Stimulated activated CD4-positive, alpha-beta T cell treated with anti-CD3 and anti-CD28 coated beads, Interleukin-2, amount 100 ng/mL, for 48 hours (primary cell): ENCODE results near the gene TRPM3.
"Not testable (repeated sequence)": the region's sequence is repeated elsewhere in the genome, so short reads cannot be mapped to it uniquely, and the experiment has no call there.

ENCODE experiments used
- DNase-seq, 2 donors: peaks; one replicate each; pipeline ENCODE4 v3.0.0-alpha.2; 2020

The TRPM3 gene

DNA sequence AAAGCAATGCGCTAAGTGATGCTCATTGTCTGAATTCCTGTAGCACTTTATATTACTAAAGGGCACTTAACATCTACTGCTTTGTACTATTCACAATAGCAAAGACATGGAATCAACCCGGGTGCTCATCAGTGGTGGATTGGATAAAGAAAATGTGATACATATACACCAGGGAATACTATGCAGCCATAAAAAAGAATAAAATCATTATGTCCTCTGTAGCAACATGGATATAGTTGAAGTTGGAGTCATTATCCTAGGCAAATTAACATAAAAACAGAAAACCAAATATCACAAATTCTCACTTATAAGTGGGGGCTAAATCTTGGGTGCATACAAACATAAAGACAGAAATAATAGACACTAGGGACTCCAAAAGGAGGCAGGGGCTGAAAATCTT lies 308.3 kb downstream of the TRPM3 start:
- no peak for DNase-seq

DNA sequence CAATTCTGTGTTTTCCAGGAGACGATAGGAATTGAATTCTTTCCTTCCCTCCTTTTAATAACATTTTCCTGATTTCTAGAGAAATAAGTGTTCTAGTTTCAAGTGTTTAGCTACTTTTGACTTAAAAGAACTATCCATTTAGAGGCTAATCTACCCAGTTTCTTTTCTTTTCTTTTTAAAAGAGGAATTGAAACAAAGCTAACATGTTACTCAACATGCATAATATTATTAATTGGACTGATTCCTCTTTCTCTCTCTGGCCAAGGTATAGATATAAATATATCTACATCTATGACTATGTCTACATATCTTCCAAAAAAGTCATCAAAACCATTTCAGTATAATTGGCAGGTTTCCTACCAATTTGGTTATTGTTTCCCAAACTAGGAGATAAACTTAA lies 309.8 kb downstream of the TRPM3 start:
- no peak for DNase-seq

DNA sequence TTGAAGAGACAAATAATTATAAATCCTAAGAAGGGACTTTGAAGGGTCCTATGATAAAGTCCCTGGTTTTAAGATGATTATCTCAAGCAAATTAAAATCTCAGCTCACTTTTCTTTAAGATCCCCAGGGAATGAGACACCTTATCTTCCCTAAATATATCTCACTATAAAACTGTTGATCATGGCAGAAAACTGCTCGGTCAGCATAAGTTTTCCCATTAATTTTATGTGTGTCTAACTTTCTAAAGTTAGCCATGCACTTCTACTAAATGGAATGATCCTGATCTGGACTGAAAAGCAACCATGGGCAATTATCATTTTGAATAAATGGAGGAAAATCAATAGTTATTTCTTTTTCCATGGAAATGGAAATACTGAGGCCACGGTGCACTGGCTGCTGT lies 314.5 kb downstream of the TRPM3 start:
- DNase-seq = no peak

DNA sequence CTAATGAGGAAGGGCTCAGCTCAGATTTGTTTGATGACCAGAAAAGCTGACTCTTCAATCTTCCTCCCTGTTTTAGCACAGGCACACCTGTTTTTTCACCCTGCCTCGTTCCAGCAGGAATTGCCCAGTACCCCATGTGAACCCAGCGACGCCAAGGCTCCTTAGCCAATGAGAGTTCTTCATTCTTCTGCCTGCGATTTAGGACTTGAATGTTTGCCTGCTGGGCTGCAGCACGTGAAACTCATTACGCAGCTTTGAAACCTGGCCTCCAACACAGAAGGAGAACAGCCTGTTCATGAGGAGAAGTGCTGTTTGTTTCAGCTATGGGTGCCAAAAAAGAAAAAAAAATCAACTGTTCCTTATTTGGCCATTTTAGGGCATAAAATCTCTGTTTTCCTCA lies 315.5 kb downstream of the TRPM3 start:
- no peak for DNase-seq

DNA sequence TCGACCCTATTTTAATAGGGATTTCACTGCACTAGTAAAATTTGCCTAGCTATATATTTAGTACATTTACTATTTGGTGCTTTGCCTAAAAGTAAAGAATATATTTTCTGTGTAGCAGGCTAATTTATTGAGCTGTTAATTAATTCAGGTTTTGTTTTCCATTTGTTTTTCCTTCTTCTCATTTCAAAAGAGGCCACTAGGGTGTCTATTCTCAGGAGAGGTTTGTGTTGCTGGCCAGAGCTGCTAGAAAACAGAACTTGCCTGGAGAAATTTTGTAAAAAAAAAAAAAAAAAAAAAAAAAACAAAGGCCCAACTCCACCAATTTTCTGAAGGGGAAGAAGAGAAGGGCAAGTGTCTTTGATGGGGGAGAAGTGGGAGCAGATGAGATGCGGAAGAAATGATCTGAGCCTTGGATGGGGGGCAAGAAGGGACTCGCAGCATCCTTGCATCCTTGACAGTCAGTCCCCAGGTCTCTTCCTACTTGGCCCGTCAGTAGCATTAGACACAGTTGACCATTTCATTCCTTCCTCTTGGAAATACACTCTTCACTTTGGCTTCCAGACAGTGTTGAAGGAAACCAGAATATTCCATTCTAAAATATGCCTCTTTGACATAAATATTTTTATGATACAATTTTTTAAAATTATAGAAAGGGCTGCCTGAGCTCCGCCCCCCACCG lies 318.5 kb downstream of the TRPM3 start:
- no peak for DNase-seq

DNA sequence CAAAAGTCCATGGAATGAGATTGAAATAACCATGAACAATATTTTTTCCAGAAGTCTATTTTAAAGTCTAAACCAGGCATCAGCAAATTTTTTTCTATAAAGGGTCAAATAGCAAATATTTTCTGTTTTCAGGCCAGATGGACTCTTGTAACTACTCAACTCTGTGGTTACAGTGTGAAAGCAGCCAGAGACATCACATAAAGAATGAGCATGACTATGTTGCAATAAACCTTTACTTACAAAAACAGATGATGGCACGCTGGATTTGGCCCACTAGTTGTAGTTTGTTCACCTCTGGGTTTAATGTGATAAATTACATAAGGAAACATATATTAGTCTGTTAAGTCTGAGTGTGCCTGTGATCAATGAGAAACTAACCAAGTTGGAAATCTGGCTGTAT lies 319.2 kb downstream of the TRPM3 start:
- no peak for DNase-seq

DNA sequence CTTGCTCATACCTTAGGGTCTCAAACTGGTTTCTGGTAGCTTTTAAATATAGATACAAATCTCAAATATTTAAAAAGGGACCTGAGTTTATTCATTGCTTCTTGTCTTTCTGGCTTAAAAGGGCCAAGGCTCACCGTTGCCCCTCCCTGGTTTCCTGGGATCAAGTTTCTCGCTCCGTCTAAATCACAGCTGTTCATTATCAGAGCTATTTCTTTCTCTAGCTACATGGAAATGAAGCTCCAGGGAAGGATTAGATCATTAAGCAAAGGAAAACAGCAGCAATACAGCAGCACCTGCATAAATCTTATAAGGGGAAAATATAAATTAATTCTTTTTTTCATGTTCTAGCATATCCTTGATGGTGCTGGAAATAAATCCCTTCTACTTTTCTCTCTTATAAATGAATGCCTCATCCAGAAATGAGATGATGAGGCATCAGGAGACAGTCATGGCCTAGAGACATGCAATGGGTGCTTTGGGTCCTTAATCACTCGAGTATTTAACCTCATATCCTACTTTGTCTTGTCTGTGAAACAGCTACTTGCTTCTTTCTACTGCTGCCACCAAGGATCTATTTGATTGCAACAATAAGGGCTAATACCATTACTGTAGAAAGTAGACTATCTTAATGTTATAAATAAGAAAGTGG lies 320.1 kb downstream of the TRPM3 start:
- DNase-seq = no peak

DNA sequence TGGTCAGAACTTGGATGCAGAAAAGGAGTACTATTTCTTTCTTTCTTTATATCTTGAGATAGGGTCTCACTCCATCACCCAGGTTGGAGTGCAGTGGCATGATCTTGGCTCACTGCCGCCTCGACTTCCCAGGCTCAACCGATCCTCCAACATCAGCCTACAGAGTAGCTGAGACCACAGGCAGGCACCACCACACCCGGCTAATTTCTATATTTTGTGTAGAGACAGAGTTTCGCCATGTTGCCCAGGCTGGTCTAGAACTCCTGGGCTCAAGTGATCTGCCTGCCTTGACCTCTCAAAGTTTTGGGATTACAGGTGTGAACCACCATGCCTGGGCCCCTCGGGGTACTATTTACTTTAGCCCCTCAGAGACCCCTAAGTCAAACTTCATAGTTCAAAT lies 323.4 kb downstream of the TRPM3 start:
- no peak for DNase-seq

DNA sequence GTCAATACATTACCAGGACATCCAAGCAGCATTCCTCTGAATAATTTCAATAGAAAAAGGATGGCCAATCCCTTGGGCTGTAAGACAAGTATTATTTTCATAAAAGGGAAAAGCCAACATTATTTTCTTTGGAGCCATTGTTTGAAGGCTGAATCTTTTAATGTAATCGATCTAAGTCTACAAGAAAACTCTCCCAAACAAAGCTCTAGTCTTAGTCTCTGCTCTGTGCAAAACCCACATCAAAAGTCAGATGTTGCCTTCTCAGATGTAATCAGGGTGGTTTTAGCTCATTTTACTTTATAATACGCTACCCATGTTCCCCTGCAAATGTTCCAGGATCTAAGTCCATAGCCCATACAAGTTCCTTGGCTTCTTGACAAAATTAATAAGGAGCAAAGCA lies 325.6 kb downstream of the TRPM3 start:
- no peak for DNase-seq

DNA sequence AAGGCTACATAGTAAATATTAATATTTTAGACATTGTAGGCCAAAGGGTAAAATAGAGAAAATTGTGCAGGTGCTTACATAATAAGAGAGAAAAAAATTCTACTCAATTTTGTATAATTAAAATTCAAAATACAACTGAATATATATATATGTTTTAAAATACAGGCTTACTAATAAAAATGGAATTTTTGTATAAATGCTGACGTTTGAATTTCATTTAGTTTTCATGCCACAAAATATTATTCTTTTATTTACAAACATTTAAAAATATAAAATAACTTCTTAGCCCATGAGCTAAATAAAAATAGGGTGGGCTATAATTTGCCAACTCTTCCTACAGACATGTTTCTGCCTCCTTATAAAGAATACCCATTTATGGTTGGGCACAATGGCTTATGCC lies 328.6 kb downstream of the TRPM3 start:
- DNase-seq = no peak

DNA sequence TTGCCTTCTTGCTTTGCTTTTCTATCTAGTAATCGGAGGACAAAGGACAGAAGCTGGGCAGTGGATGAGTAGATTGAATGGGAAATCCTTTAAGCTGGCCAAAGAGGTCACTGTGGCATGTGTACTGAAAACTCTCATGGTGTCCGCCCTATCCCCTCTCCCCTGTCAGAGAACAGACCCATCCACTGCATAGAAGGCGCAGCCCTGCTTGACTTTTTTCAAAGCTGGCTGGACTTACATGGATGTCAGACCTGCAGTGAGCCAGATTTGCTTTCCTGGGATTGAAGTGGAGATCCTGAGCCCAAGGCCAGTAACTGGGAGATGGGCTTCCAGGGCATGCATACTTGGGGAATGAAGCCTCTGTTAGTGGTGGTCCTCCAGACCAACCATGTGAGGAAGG lies 329.5 kb downstream of the TRPM3 start:
- DNase-seq = no peak

DNA sequence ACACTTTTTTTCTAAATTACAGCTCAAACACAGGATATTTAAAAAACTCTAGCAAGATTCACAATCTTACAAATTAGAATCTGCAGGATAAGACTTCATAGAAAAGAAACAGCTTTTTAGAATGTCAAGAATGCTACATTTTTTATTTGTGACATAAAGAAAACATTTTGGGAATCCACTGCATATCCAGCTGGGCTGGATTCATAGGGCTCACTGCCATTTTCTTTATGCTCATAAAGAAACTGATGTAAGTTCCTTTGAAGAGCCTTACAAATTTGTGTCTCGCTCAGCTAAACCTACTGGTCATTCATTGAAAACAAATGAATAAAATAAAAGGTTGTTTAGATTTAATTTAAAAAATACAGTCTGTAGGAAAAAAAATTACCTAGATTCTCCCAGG lies 332.3 kb downstream of the TRPM3 start:
- DNase-seq = no peak

DNA sequence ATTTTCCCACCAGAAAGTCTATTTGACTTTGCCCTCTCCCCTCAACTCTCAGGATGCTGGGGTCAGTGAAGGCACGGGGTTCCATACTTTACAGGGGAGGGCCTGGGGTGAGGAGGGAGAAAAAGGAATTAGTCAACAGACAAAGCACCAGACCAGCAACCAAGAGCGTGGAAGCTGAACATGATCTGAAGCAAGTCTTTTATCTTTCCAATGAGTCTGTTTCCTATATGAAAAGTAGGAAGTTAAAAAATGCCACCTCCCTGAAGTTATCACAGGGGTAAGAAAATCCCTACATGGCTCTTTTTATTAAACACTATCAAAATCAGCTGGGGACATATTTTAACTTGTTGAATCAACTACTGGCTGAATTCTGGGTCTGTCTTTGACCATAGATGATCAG lies 337.0 kb downstream of the TRPM3 start:
- DNase-seq = no peak

DNA sequence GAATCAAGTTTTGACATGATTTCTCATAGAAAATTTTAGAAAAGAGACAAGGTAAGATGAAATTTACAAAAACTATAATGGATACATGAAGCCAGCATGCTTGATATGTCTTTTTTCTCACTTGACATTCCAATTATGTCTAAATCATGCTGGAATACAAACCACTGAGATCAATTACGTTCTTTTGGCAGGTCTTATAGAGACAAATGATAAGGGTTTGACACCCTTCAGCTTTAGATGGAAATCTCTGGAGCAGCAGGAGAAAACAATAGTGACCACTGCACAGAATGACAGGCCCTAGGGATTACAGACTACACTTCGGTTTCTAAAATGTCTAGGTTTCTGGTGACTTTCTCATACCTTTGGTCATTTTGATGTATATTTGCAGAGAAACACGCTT lies 342.9 kb downstream of the TRPM3 start:
- no peak for DNase-seq

DNA sequence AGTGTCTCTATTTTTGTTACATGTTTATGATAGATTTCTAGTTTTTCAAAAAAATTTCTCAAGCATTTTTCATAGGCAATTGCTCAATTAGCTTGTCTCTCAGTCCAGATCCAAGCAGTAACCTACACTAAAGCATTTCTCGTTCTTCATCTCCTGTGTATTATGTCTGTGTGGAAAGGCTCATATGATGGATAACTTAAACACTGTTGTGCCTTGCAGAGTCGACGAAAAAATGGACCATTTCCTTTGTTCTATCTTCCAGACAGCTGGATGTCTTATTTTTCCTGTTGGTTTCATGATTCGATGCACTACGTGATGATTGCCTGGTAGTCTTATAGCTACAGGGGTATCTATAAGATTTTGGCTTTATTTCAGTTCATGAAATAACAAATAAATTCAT lies 347.8 kb downstream of the TRPM3 start:
- DNase-seq = no peak

DNA sequence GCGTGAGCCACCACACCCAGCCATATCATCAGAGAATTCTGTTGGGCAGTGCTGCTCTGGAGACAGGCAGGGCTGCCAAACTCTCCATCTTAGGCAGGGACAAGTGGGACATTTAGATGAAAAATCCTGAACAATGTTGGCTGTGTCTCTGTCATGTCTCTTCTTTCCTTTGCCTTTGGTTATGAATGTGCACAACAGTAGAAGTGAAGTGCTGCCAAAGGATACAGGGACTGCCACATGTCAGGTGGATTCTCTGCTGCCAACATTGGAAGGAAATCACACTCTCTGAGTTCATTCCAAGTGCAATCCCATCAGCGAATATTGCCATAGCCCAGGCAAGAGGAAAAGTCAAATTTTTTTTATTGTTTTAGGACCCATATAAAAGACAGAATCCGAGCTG lies 348.8 kb downstream of the TRPM3 start:
- DNase-seq = no peak

DNA sequence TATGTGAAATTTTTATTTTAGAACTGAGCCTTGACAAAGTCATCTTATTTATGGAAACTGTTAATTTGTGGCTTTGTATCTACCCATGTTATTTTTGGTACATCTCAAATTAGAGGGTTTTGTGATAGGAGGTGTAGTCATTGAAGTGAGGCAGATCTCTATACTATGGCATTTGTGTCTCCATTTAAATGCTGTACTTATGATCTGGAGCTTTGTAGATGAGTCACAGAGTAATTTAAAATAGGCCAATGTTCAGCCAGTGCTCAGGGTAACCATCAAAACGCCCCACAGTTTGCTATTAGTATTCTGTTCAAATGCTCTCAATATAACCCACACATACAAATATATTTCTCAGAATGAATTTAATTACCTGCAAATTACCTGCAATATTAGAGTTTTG lies 355.5 kb downstream of the TRPM3 start:
- DNase-seq = no peak

DNA sequence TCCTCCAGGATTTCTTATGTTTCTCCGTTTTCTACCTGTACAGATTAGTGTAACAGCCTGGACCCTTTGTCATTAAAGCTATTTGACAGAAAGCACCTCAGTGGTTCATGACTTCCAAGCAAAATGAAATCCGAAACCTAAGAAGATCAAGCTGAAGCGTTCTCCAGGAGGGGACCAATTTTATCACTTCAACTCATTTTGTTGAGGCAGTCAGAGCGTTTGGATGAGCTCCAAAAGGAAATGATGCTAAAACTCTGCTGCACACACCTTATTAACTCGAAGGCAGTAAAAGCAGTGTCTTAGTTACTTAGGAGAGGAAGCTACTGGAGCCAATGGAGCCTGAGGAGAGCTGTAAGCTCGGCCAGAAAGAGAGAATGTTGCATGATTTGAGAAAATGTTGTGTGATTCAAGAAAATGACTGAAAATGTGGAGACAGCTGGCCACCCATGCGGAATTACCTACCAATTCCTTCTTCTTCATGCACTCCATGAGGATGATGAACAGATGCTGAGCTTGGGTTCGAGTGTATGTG lies 360.2 kb downstream of the TRPM3 start:
- DNase-seq = no peak

DNA sequence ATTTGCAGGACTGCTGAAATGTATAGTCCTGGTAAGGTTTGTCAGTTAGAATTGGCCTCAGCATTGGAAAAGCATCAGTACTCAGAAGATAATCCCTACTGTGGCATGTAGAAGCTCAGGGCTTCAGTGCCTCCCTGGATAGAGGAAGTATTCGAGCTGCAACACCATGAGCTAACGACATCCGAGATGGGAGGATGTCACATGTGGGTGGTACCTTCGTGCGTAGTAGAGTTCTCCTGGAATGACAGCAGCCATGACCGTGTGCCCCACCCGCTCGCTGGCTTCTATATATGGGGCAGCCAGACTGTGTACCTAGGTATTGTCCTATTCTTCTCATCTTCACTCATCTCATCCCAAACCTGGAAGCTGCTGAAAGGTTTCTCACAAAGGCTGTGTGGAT lies 361.2 kb downstream of the TRPM3 start:
- DNase-seq = no peak

DNA sequence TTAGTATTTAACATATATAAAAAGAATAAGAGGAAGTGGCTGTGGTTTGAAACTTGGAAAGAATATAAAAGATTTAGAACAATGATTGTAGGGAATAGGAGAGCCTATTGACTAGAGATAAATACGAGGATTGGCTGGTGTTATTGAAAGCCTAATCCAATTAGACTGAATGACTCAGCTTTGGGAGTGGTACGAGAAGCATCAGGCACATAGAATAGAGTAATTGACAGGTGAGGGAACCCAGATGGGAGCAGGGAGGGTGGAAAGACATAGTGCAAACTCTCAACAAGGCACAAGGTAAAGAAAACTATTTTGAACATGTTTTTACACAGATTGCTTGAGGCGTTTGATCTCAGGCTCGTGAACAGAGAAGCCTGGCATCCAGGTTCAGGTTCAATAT lies 368.1 kb downstream of the TRPM3 start:
- DNase-seq = no peak

DNA sequence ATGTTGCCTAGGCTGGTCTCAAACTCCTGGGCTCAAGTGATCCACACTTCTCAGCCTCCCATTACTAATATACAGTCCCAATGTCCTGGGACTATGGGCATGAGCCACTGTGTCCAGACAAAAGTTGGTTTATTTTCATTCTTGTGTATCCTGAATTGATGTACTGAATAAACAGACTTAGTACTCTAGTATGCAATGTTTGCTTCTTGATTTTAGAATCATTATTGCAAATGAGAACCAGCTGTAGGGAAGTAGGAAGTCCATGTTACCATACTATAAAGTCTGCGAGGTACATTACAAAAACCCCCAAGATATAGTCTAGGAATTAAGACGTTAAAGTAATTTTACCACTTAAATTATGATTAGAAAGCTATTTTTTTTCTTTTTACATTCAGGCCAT lies 372.4 kb downstream of the TRPM3 start:
- no peak for DNase-seq

DNA sequence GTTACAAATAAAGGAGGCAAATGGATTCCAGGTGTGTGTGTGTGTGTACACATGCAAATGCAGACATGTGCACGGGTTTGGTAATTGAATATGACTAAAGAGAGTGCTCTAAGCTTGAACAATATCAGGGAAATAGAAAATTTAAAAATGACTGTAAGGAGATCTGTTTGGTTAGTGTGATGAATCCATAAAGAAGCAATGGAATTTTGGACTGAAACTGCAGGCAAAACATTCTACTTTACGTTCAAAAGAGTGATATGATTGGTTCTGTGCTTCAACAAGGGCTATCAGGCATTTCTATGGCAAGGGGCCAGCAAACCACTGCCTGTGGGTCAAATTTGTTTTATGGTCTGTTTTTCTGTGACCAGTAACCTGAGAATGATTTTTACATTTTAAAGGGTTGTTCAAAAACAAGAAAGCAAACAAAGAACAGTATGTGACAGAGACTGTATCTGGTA lies 374.1 kb downstream of the TRPM3 start:
- no peak for DNase-seq

DNA sequence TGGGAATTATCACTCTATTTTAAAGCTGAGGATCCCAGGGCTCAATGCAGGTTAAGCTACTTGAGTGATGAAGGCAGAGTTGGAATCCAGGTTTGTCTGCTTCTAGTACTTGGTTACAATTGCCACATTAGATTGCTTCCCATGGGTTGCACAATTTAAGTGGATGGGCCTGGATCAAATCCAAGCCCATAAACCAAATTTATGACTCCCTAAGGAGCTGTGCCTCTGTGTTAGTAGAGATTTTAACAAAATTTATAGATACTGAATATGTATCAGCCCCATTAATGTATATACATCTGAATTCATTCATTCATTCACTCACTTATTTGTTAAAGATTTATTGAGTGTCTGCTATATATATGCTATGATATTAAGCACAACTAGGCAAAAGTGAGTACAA lies 374.7 kb downstream of the TRPM3 start:
- no peak for DNase-seq

DNA sequence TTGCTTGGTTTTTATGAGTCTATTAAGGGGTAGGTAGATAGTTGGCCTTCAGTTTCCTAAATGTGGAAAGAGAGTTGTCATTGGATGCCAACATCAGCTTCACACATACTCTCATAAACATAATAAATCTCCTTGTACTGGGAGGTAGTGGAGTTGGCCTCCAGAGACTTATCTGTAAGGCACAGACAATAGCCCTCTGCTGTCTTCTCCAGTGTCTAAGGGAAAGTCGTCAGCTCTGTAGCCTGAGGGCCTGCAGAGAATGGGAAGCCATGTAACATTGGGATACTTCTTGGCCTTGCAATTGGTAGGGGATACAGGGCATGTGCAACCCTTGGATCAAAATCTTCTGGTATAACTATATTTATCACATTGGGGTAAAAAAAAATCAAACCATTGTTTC lies 375.1 kb downstream of the TRPM3 start:
- no peak for DNase-seq

DNA sequence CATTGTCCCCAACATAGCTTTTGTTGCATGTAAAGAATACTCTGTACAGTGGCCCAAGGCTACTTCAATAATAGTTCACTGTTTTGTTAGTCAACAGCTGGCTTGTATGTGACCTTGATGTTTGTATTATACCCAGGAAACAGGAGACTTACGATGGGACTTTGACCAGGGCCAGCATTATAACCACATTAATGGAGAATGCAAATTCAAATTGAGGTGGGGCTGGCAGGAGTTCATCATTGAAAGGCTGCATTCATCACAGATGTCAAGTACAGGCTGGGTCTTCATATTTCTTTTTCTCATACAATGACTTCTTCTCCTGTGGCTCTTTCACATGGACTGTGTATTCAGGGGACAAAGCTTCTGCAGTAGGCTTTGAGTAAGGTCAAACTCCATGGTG lies 396.6 kb downstream of the TRPM3 start:
- DNase-seq = not testable (repeated sequence)
